ENCODE measurements around the gene LBR.

DNA sequence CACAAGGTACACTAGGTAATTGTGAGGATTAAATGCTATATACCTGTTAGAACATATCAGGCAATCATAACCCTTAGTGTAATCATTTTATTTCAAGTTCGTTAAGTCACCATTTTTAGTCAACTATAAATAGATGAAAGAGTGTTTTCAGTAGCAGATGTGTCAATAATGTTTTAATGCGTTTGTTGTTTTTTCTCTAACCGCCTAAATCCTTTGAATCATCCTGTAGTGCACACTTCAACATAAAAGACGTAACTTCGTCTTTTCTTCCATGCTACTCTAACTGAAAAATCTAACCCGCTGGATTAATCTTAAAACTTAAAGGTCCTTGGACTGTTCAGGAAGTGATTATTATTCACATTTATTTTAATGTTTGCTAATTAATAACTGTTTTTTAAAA, 7.2 kb upstream of the LBR start:
- TF ChIP-seq, protein P1, sequence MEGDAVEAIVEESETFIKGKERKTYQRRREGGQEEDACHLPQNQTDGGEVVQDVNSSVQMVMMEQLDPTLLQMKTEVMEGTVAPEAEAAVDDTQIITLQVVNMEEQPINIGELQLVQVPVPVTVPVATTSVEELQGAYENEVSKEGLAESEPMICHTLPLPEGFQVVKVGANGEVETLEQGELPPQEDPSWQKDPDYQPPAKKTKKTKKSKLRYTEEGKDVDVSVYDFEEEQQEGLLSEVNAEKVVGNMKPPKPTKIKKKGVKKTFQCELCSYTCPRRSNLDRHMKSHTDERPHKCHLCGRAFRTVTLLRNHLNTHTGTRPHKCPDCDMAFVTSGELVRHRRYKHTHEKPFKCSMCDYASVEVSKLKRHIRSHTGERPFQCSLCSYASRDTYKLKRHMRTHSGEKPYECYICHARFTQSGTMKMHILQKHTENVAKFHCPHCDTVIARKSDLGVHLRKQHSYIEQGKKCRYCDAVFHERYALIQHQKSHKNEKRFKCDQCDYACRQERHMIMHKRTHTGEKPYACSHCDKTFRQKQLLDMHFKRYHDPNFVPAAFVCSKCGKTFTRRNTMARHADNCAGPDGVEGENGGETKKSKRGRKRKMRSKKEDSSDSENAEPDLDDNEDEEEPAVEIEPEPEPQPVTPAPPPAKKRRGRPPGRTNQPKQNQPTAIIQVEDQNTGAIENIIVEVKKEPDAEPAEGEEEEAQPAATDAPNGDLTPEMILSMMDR (IDR thresholded peaks at IDR 0.05) = no peak
- TF ChIP-seq, protein P2, sequence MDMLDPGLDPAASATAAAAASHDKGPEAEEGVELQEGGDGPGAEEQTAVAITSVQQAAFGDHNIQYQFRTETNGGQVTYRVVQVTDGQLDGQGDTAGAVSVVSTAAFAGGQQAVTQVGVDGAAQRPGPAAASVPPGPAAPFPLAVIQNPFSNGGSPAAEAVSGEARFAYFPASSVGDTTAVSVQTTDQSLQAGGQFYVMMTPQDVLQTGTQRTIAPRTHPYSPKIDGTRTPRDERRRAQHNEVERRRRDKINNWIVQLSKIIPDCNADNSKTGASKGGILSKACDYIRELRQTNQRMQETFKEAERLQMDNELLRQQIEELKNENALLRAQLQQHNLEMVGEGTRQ (CRISPR knock-in tag; IDR thresholded peaks at IDR 0.05) = no peak
- TF ChIP-seq HMGA2 (CRISPR knock-in tag; IDR thresholded peaks at IDR 0.05) (no peak), CREB1 (CRISPR knock-in tag; IDR thresholded peaks at IDR 0.05) (no peak), ESRRA (CRISPR knock-in tag; IDR thresholded peaks at IDR 0.05; ENCODE audit: borderline replicate concordance) (no peak), PRRX2 (CRISPR knock-in tag; IDR thresholded peaks at IDR 0.05) (no peak), SP1 (CRISPR knock-in tag; conservative IDR thresholded peaks at IDR 0.05) (no peak), ZNF263 (CRISPR knock-in tag; IDR thresholded peaks at IDR 0.05; ENCODE audit: low read depth) (no peak), ZNF423 (CRISPR knock-in tag; IDR thresholded peaks at IDR 0.05) (no peak), FOXP1 (CRISPR knock-in tag; IDR thresholded peaks at IDR 0.05; ENCODE audit: borderline replicate concordance) (no peak)
- TF ChIP-seq, protein P3, sequence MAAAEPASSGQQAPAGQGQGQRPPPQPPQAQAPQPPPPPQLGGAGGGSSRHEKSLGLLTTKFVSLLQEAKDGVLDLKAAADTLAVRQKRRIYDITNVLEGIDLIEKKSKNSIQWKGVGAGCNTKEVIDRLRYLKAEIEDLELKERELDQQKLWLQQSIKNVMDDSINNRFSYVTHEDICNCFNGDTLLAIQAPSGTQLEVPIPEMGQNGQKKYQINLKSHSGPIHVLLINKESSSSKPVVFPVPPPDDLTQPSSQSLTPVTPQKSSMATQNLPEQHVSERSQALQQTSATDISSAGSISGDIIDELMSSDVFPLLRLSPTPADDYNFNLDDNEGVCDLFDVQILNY (CRISPR knock-in tag; IDR thresholded peaks at IDR 0.05) = no peak
- TF ChIP-seq, protein P4, sequence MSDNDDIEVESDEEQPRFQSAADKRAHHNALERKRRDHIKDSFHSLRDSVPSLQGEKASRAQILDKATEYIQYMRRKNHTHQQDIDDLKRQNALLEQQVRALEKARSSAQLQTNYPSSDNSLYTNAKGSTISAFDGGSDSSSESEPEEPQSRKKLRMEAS (CRISPR knock-in tag; IDR thresholded peaks at IDR 0.05) = no peak

Data from WTC11 (cell line).